ENCODE results near the gene FOXC2. TPM values are rescaled to one million over a fixed set of nuclear protein-coding genes. Genes with fewer than 3 reads are reported as not detected.

Gene FOXC2
- total and polyA plus RNA-seq, 2 of the 13 experiments (the other 11 are each of a cell fraction or from before 2014, with no cell fraction given), result not detected

DNA sequence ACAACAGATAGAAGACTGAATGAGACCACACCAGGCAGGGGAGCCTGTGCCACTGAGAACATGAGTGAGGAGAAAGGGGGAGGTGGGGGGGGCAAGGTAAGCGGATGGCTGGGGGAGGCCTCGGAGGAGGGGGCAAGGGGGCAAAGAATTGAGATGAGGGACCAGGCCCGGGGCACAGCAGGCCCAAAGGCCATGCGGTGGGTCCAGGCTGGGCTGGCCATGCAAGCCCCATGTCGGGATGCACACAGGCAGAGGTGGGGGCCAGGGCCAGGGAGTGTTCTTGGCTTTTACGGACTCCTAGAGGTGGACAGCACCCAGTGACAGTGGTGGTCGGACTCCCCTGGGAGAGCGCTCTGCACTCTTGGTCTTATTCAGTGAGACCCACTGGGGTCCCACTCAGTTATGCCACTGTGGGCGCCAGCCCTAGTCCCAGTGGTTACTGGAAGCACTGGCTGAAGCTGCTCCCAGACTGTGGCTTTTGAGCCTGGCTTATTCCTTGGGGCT lies 6.8 kb upstream of the FOXC2 start:
- Histone ChIP-seq H3K9me3 (ENCODE audit: low read length) (no peaks in the 10 kb centered on the region), H3K4me1 (ENCODE audit: insufficient read depth, low read length) (peaks cover 10% of the 10 kb centered on the region), H3K79me2 (ENCODE audit: insufficient read depth, low read length) (peaks cover under 1% of the 10 kb centered on the region), H3K36me3 (replicated peaks in 1 of 2; ENCODE audit: control insufficient read depth in 1 of 2, insufficient read depth in 2 of 2, low read length in 2 of 2) (no peaks in the 10 kb centered on the region), H2AFZ (ENCODE audit: low read length) (no peak overlapping the region), H3K27me3 (ENCODE audit: control insufficient read depth in 1 of 2, insufficient read depth in 2 of 2, low read length in 2 of 2) (peaks cover 0 to 27% of the 10 kb centered on the region in 2 experiments; a peak in 3 of 5 replicates), H4K20me1 (ENCODE audit: insufficient read depth, low read length) (no peaks in the 10 kb centered on the region), H3K27ac (ENCODE audit: extremely low read length, insufficient read depth, low read length) (no peak overlapping the region), H3K4me3 (replicated peaks in 1 of 3; ENCODE audit: insufficient read depth in 1 of 3, low read depth in 2 of 3, low read length in 3 of 3) (no peak overlapping the region), H3K9ac (ENCODE audit: insufficient read depth, low read depth, low read length) (no peak overlapping the region), H3K4me2 (ENCODE audit: low read depth, low read length) (no peak overlapping the region)
- ATAC-seq (no peak), FAIRE-seq (no peak), DNase-seq (ENCODE audit: low spot score) (no peak)
- TF ChIP-seq, protein P1, sequence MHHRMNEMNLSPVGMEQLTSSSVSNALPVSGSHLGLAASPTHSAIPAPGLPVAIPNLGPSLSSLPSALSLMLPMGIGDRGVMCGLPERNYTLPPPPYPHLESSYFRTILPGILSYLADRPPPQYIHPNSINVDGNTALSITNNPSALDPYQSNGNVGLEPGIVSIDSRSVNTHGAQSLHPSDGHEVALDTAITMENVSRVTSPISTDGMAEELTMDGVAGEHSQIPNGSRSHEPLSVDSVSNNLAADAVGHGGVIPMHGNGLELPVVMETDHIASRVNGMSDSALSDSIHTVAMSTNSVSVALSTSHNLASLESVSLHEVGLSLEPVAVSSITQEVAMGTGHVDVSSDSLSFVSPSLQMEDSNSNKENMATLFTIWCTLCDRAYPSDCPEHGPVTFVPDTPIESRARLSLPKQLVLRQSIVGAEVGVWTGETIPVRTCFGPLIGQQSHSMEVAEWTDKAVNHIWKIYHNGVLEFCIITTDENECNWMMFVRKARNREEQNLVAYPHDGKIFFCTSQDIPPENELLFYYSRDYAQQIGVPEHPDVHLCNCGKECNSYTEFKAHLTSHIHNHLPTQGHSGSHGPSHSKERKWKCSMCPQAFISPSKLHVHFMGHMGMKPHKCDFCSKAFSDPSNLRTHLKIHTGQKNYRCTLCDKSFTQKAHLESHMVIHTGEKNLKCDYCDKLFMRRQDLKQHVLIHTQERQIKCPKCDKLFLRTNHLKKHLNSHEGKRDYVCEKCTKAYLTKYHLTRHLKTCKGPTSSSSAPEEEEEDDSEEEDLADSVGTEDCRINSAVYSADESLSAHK (CRISPR knock-in tag; IDR thresholded peaks at IDR 0.05; ENCODE audit: borderline replicate concordance), result no peak
- TF ChIP-seq, protein P2, sequence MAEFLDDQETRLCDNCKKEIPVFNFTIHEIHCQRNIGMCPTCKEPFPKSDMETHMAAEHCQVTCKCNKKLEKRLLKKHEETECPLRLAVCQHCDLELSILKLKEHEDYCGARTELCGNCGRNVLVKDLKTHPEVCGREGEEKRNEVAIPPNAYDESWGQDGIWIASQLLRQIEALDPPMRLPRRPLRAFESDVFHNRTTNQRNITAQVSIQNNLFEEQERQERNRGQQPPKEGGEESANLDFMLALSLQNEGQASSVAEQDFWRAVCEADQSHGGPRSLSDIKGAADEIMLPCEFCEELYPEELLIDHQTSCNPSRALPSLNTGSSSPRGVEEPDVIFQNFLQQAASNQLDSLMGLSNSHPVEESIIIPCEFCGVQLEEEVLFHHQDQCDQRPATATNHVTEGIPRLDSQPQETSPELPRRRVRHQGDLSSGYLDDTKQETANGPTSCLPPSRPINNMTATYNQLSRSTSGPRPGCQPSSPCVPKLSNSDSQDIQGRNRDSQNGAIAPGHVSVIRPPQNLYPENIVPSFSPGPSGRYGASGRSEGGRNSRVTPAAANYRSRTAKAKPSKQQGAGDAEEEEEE (CRISPR knock-in tag; IDR thresholded peaks at IDR 0.05; ENCODE audit: borderline replicate concordance), result no peak
- TF ChIP-seq ETV5 (CRISPR knock-in tag; IDR thresholded peaks at IDR 0.05; ENCODE audit: borderline replicate concordance), result no peak
- no peak for TF ChIP-seq CHCHD3 (CRISPR knock-in tag; IDR thresholded peaks at IDR 0.05)
- TF ChIP-seq ZSCAN29 (CRISPR knock-in tag; conservative IDR thresholded peaks at IDR 0.05), result no peak
- 13% methylated on average over 5 of the region's 9 CpGs for WGBS (ENCODE audit: low lambda C conversion rate)
- no TSS peak for BruUV-seq (replicated peaks)
- in situ Hi-C loops (cut with HindIII; ENCODE audit: extremely low pct_ligation_motif_present, low pct_unique_long_range_greater_than_20kb) (loop anchor here (10.0 kb wide), 3 partner anchors 315 to 715 kb away; no protein-coding TSS in a partner anchor), intact Hi-C loops (cut with micrococcal nuclease; ENCODE audit: unreplicated experiment) (loop anchor here (5.0 kb wide), 1 partner anchor 737 kb away; no protein-coding TSS in a partner anchor)
- POLR2A ChIA-PET, result no interaction called here
- CTCF ChIA-PET (ENCODE audit: low intra/inter-chr PET ratio, low total read pairs), result no interaction called here
